H9 (cell line): Measurements from ENCODE around the gene KSR1. TPM values are rescaled to one million over a fixed set of nuclear protein-coding genes. Genes with fewer than 3 reads are reported as not detected.
"Not testable (repeated sequence)": the region's sequence is repeated elsewhere in the genome, so short reads cannot be mapped to it uniquely, and the experiment has no call there.

Source experiments
- DNase-seq: peaks from one replicate; pipeline ENCODE4 v3.0.0-alpha.2; 2017
- H2AFZ ChIP-seq: one replicate; pipeline ENCODE4 v1.6.1; 2013; ENCODE audit warnings: mild to moderate bottlenecking, low read length, control low read depth, moderate library complexity
- H2AK5ac ChIP-seq: 2 replicates; pipeline ENCODE4 v1.6.1; 2013; ENCODE audit warnings: low read length, control low read depth, mixed read lengths; ENCODE audit not compliant: insufficient read length
- H2BK120ac ChIP-seq: one replicate; pipeline ENCODE4 v1.6.1; 2013; ENCODE audit warnings: low read depth, mild to moderate bottlenecking, low read length, control low read depth, inconsistent platforms; ENCODE audit not compliant: poor library complexity, severe bottlenecking
- H2BK12ac ChIP-seq: 2 replicates; pipeline ENCODE4 v1.6.1; 2013; ENCODE audit warnings: low read length, control low read depth, mixed read lengths, low read depth; ENCODE audit not compliant: insufficient read length
- H2BK15ac ChIP-seq: 2 replicates; pipeline ENCODE4 v1.6.1; 2013; ENCODE audit warnings: low read depth, low read length, control low read depth
- H2BK20ac ChIP-seq: one replicate; pipeline ENCODE4 v1.6.1; 2013; ENCODE audit warnings: low read depth, mild to moderate bottlenecking, low read length, control low read depth, inconsistent platforms; ENCODE audit not compliant: poor library complexity, severe bottlenecking
- H2BK5ac ChIP-seq: 2 replicates; pipeline ENCODE4 v1.6.1; 2013; ENCODE audit warnings: low read length, control low read depth, mixed read lengths; ENCODE audit not compliant: insufficient read length
- H3K14ac ChIP-seq: 2 replicates; pipeline ENCODE4 v1.6.1; 2013; ENCODE audit warnings: low read length, control low read depth; ENCODE audit not compliant: insufficient read depth
- H3K18ac ChIP-seq: 2 replicates; pipeline ENCODE4 v1.6.1; 2013; ENCODE audit warnings: low read depth, mild to moderate bottlenecking, mixed read lengths, low read length, control low read depth; ENCODE audit not compliant: insufficient read length
- H3K23ac ChIP-seq: 2 replicates; pipeline ENCODE4 v1.6.1; 2013; ENCODE audit warnings: low read length, control low read depth, mixed read lengths, low read depth; ENCODE audit not compliant: insufficient read length
- H3K23me2 ChIP-seq: 2 replicates; pipeline ENCODE4 v1.6.1; 2013; ENCODE audit warnings: low read depth, mild to moderate bottlenecking, mixed read lengths, low read length, control low read depth; ENCODE audit not compliant: insufficient read length, poor library complexity, severe bottlenecking
- H3K27ac ChIP-seq: 2 replicates; pipeline ENCODE4 v1.5.1; 2013; ENCODE audit warnings: low read length, control low read depth, mixed read lengths, low read depth; ENCODE audit not compliant: insufficient read length
- H3K27me3 ChIP-seq: 2 replicates; pipeline ENCODE4 v1.6.1; 2013; ENCODE audit warnings: low read length, control low read depth, inconsistent platforms; ENCODE audit not compliant: insufficient read depth
- H3K4ac ChIP-seq: 2 replicates; pipeline ENCODE4 v1.6.1; 2013; ENCODE audit warnings: low read depth, mild to moderate bottlenecking, control low read depth, inconsistent platforms, low read length, moderate library complexity
- H3K4me1 ChIP-seq: 2 replicates; pipeline ENCODE4 v1.6.1; 2013; ENCODE audit warnings: low read length, control low read depth, inconsistent platforms; ENCODE audit not compliant: insufficient read depth
- H3K4me2 ChIP-seq: 2 replicates; pipeline ENCODE4 v1.6.1; 2013; ENCODE audit warnings: low read length, control low read depth, mixed read lengths; ENCODE audit not compliant: insufficient read length, insufficient read depth
- H3K56ac ChIP-seq: 2 replicates; pipeline ENCODE4 v1.6.1; 2013; ENCODE audit warnings: low read depth, mild to moderate bottlenecking, mixed read lengths, low read length, control low read depth; ENCODE audit not compliant: insufficient read length
- H3K79me1 ChIP-seq: 2 replicates; pipeline ENCODE4 v1.6.1; 2013; ENCODE audit warnings: low read depth, mild to moderate bottlenecking, moderate library complexity, low read length, control low read depth, inconsistent platforms; ENCODE audit not compliant: insufficient read depth, poor library complexity, severe bottlenecking
- H3K79me2 ChIP-seq: 2 replicates; pipeline ENCODE4 v1.6.1; 2013; ENCODE audit warnings: low read length, control low read depth, inconsistent platforms; ENCODE audit not compliant: insufficient read depth
- H3K9ac ChIP-seq: 2 replicates; pipeline ENCODE4 v1.6.1; 2013; ENCODE audit warnings: low read length, control low read depth, mixed read lengths; ENCODE audit not compliant: insufficient read length; ENCODE audit errors: extremely low read depth
- H3K9me3 ChIP-seq: one replicate; pipeline ENCODE4 v1.6.1; 2013; ENCODE audit warnings: low read depth, low read length, inconsistent platforms; ENCODE audit not compliant: control insufficient read depth
- H3T11ph ChIP-seq: one replicate; pipeline ENCODE4 v1.6.1; 2013; ENCODE audit warnings: mild to moderate bottlenecking, low read length, control low read depth, inconsistent platforms
- H4K20me1 ChIP-seq: one replicate; pipeline ENCODE4 v1.6.1; 2013; ENCODE audit not compliant: control insufficient read depth, insufficient read length, insufficient read depth
- H4K5ac ChIP-seq: 2 replicates; pipeline ENCODE4 v1.6.1; 2013; ENCODE audit warnings: low read depth, mild to moderate bottlenecking, mixed read lengths, low read length, control low read depth; ENCODE audit not compliant: insufficient read length
- H4K8ac ChIP-seq: replicated peaks from 2 replicates; pipeline ENCODE4 v1.6.1; 2013; ENCODE audit warnings: low read length, control low read depth, mixed read lengths, low read depth; ENCODE audit not compliant: insufficient read length
- H4K91ac ChIP-seq: 2 replicates; pipeline ENCODE4 v1.6.1; 2013; ENCODE audit warnings: low read depth, mild to moderate bottlenecking, moderate library complexity, mixed read lengths, low read length, control low read depth; ENCODE audit not compliant: insufficient read length
- H3K27ac Mint-ChIP-seq, 3 experiments: 2 replicates in 2 of 3; 3 replicates in 1 of 3; pipeline ENCODE4 v1.8.0; 2020 to 2021; ENCODE audit warnings: mixed read lengths in 3 of 3, mild to moderate bottlenecking in 1 of 3, moderate library complexity in 1 of 3
- H3K27me3 Mint-ChIP-seq: 2 replicates; pipeline ENCODE4 v1.8.0; 2021; ENCODE audit warnings: low read depth, mild to moderate bottlenecking, moderate library complexity, mixed read lengths
- H3K36me3 Mint-ChIP-seq, 3 experiments: 2 replicates in 2 of 3; 3 replicates in 1 of 3; pipeline ENCODE4 v1.8.0; 2020 to 2021; ENCODE audit warnings: low read depth in 3 of 3, mixed read lengths in 3 of 3; ENCODE audit not compliant: insufficient read depth in 1 of 3
- H3K4me1 Mint-ChIP-seq, 2 experiments: 2 replicates each; pipeline ENCODE4 v1.8.0; 2020; ENCODE audit warnings: mixed read lengths in 2 of 2
- H3K4me3 Mint-ChIP-seq, 2 experiments: 2 replicates in 1 of 2; 3 replicates in 1 of 2; pipeline ENCODE4 v1.8.0; 2020 to 2021; ENCODE audit warnings: mild to moderate bottlenecking in 2 of 2, mixed read lengths in 2 of 2, moderate library complexity in 1 of 2
- H3K9me3 Mint-ChIP-seq, 2 experiments: 2 replicates in 1 of 2; 3 replicates in 1 of 2; pipeline ENCODE4 v1.8.0; 2020; ENCODE audit warnings: mild to moderate bottlenecking in 2 of 2, mixed read lengths in 2 of 2, moderate library complexity in 1 of 2
- WGBS: extraction: QIAGEN DNeasy Blood & Tissue Kit; methylation state at CpG from one replicate; pipeline ENCODE4 v1.1.7; 2013; ENCODE audit warnings: missing lambda C conversion rate, low lambda C conversion rate, mixed read lengths; ENCODE audit not compliant: insufficient read length; ENCODE audit errors: extremely low coverage; 5-methylcytosine and 5-hydroxymethylcytosine counted together
- total RNA-seq: library from RNA; stranded (reverse); gene quantifications from 2 replicates; pipeline ENCODE4 v1.2.1, GENCODE V29; 2021
- TF ChIP-seq, protein P1 (sequence below): fragments of 200-600 bp; sonication (generic); conservative IDR thresholded peaks from 3 replicates; pipeline ENCODE4 v1.8.0; 2021; ENCODE audit warnings: antibody characterized with exemption, mild to moderate bottlenecking

The KSR1 gene
- total RNA-seq, 1 experiment from 2014 or later: 44.9 TPM

GRCh38 chr17:27408891-27409290, 47.4 kb upstream of the KSR1 start:
- Histone ChIP-seq H3K18ac (no peak overlapping the region), H3K4me1 (no peaks in the 10 kb centered on the region), H3K9me3 (no peaks in the 10 kb centered on the region), H3K23ac (no peak overlapping the region), H4K8ac (no peak overlapping the region), H4K5ac (no peak overlapping the region), H2BK120ac (no peak overlapping the region), H2BK12ac (no peak overlapping the region), H3K27ac (no peak overlapping the region), H3T11ph (no peak overlapping the region), H2AK5ac (no peak overlapping the region), H3K4me2 (no peak overlapping the region), H3K23me2 (no peaks in the 10 kb centered on the region), H2BK15ac (no peak overlapping the region), H3K4ac (no peak overlapping the region), H3K79me1 (no peaks in the 10 kb centered on the region), H2BK5ac (no peak overlapping the region), H3K14ac (no peak overlapping the region), H3K79me2 (no peaks in the 10 kb centered on the region), H3K56ac (no peak overlapping the region), H2AFZ (no peak overlapping the region), H4K20me1 (no peaks in the 10 kb centered on the region), H2BK20ac (no peak overlapping the region), H3K9ac (no peak overlapping the region), H3K27me3 (no peaks in the 10 kb centered on the region), H4K91ac (no peak overlapping the region)
- Mint-ChIP-seq H3K9me3 (no peaks in the 10 kb centered on the region), H3K36me3 (no peaks in the 10 kb centered on the region), H3K27ac (no peak overlapping the region), H3K4me1 (peaks cover 10% of the 10 kb centered on the region in 2 experiments), H3K4me3 (no peak overlapping the region), H3K27me3 (peaks cover 46% of the 10 kb centered on the region)
- no CpG with 5 or more reads among the region's 4 CpGs for WGBS
- TF ChIP-seq, protein P1, sequence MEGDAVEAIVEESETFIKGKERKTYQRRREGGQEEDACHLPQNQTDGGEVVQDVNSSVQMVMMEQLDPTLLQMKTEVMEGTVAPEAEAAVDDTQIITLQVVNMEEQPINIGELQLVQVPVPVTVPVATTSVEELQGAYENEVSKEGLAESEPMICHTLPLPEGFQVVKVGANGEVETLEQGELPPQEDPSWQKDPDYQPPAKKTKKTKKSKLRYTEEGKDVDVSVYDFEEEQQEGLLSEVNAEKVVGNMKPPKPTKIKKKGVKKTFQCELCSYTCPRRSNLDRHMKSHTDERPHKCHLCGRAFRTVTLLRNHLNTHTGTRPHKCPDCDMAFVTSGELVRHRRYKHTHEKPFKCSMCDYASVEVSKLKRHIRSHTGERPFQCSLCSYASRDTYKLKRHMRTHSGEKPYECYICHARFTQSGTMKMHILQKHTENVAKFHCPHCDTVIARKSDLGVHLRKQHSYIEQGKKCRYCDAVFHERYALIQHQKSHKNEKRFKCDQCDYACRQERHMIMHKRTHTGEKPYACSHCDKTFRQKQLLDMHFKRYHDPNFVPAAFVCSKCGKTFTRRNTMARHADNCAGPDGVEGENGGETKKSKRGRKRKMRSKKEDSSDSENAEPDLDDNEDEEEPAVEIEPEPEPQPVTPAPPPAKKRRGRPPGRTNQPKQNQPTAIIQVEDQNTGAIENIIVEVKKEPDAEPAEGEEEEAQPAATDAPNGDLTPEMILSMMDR: no peak
- no peak for DNase-seq

GRCh38 chr17:27412158-27412557, 44.1 kb upstream of the KSR1 start:
- WGBS: no CpG with 5 or more reads among the region's 9 CpGs
- not testable (repeated sequence) for H2AFZ ChIP-seq, H3K4me2 ChIP-seq

More at GRCh38 chr17:27412158-27412557, 44.1 kb upstream of the KSR1 start:
- H4K8ac ChIP-seq, H3T11ph ChIP-seq, H4K20me1 ChIP-seq, H3K79me2 ChIP-seq, H3K18ac ChIP-seq, H4K91ac ChIP-seq, H3K79me1 ChIP-seq, H3K27me3 ChIP-seq, H3K36me3 Mint-ChIP-seq, DNase-seq, H3K9me3 ChIP-seq, H2BK12ac ChIP-seq, H3K9me3 Mint-ChIP-seq, H3K4me1 Mint-ChIP-seq, H3K23ac ChIP-seq, H3K23me2 ChIP-seq, H2AK5ac ChIP-seq, H2BK5ac ChIP-seq, H3K9ac ChIP-seq, H4K5ac ChIP-seq, H3K4ac ChIP-seq, H3K27ac Mint-ChIP-seq, H3K27ac ChIP-seq, H3K4me1 ChIP-seq, H2BK20ac ChIP-seq, H3K14ac ChIP-seq, H3K4me3 Mint-ChIP-seq, H2BK120ac ChIP-seq, H2BK15ac ChIP-seq, H3K56ac ChIP-seq: not testable (repeated sequence)
- H3K27me3 Mint-ChIP-seq: peaks cover 33% of the 10 kb centered on the region
